ENCODE measurements around the gene ST8SIA5. TPM values are rescaled to one million over a fixed set of nuclear protein-coding genes. Genes with fewer than 3 reads are reported as not detected.

ST8SIA5 gene
- total and polyA plus RNA-seq, 2 of the 4 experiments (the other 2 are of a cell fraction) = 0.03 TPM; not detected in 1

DNA sequence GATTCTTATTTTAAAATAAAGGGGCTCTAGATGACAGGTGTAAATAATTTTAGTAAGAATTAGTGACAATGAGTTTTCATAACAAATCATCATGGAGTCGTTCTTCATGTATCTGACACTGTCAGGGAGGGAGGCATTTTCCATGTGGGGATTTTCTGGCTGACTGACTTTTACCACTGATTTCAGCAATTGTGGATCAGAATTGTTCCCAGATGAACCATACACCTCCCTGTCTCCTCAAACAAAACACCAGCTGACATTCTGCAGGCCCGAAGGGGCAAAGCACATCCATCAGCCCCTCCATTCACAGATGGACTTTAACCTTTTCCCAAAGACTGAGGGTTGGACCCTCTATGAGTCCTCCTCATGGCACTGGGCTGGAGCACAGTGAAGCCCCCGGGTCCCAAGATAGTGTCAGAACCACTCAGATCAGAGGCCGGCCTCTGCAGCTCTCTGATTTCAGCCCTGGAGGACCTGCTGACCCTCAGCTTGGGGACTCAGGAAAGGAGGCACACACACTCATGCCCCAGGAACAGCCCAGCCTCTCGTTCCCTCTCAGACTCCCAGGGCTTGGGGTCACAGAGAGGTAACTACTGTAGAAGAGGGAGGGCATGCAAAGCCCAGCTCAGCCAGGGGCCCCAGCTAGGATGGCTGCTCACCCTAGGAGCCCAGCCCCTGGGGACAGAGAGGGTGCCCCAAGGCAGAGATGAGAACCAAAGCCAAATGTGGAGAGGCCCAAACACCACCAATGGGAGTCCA lies 56.6 kb downstream of the ST8SIA5 start:
- H4K5ac ChIP-seq (ENCODE audit: low read depth, low read length) = no peak overlapping the region
- DNase-seq (no peak), ATAC-seq (ENCODE audit: low read depth) (no peak)
- no peak overlapping the region for H3K27ac ChIP-seq (ENCODE audit: insufficient read depth, low read length)
- H3K79me1 ChIP-seq (ENCODE audit: low read depth in 1 of 2, low read length in 2 of 2) = no peaks in the 10 kb centered on the region
- H3K4me1 ChIP-seq (ENCODE audit: control insufficient read depth, insufficient read depth, low read length) = no peaks in the 10 kb centered on the region
- intact Hi-C loops (cut with micrococcal nuclease) = no loop called here
- H2AK9ac ChIP-seq (replicated peaks; ENCODE audit: low read depth, low read length, poor library complexity) = no peak overlapping the region
- no peak overlapping the region for H3K9ac ChIP-seq (ENCODE audit: low read depth, low read length)
- in situ Hi-C loops (cut with MboI; ENCODE audit: low sequenced_read_pairs) = no loop called here
- H2BK20ac ChIP-seq (ENCODE audit: low read depth, low read length) = no peak overlapping the region
- BruUV-seq (replicated peaks) = no TSS peak
- 0% methylated on average over 1 of the region's 5 CpGs; no CpG with 5 or more reads in 1 of the 2 experiments for WGBS, 2 experiments (ENCODE audit: extremely low coverage in 2 of 2, insufficient read length in 1 of 2)
- no peak overlapping the region for H3K23ac ChIP-seq (ENCODE audit: low read depth, low read length)
- H3K18ac ChIP-seq (ENCODE audit: low read depth, low read length) = no peak overlapping the region
- H2BK15ac ChIP-seq (ENCODE audit: low read depth, low read length) = no peak overlapping the region
- no peak overlapping the region for H3K4ac ChIP-seq (ENCODE audit: low read depth, low read length)
- no peak overlapping the region for H2BK120ac ChIP-seq (ENCODE audit: low read depth, low read length)
- peaks cover 2% of the 10 kb centered on the region for H3K27me3 ChIP-seq (ENCODE audit: control insufficient read depth, insufficient read depth, low read length)
- H3K56ac ChIP-seq (ENCODE audit: extremely low read depth, insufficient read depth, low read length) = no peak overlapping the region
- no peak overlapping the region for H3K4me3 ChIP-seq (ENCODE audit: insufficient read depth, low read depth, low read length)
- no peaks in the 10 kb centered on the region for H3K36me3 ChIP-seq (ENCODE audit: control insufficient read depth, insufficient read depth, low read length)
- ChIA-PET CTCF (no interaction called here), POLR2A (ENCODE audit: unreplicated experiment) (no interaction called here)
- H3K14ac ChIP-seq (replicated peaks; ENCODE audit: low read depth, low read length) = no peak overlapping the region
- H2AFZ ChIP-seq (replicated peaks; ENCODE audit: low read length, poor library complexity) = no peak overlapping the region
- no peaks in the 10 kb centered on the region for H3K9me3 ChIP-seq (ENCODE audit: control insufficient read depth, insufficient read depth, low read length)
- H4K8ac ChIP-seq (ENCODE audit: low read depth in 2 of 2, low read length in 2 of 2) = no peak overlapping the region
- H2BK5ac ChIP-seq (ENCODE audit: low read depth, low read length, poor library complexity, severe bottlenecking) = no peak overlapping the region
- no peak for TF ChIP-seq MAFK (IDR thresholded peaks at IDR 0.05; ENCODE audit: low read depth, low read length)
- TF ChIP-seq NFE2L2 (IDR thresholded peaks at IDR 0.05; ENCODE audit: low read depth, low read length) = no peak
- no peak for TF ChIP-seq POLR2A (IDR thresholded peaks at IDR 0.05; ENCODE audit: low read depth, low read length)
- no peak for TF ChIP-seq BHLHE40 (IDR thresholded peaks at IDR 0.05; ENCODE audit: low read depth, low read length)
- TF ChIP-seq MAZ (IDR thresholded peaks at IDR 0.05; ENCODE audit: borderline replicate concordance, low read depth, low read length) = no peak
- no peak for TF ChIP-seq RCOR1 (IDR thresholded peaks at IDR 0.05; ENCODE audit: insufficient replicate concordance, low read length)
- TF ChIP-seq, protein P1, sequence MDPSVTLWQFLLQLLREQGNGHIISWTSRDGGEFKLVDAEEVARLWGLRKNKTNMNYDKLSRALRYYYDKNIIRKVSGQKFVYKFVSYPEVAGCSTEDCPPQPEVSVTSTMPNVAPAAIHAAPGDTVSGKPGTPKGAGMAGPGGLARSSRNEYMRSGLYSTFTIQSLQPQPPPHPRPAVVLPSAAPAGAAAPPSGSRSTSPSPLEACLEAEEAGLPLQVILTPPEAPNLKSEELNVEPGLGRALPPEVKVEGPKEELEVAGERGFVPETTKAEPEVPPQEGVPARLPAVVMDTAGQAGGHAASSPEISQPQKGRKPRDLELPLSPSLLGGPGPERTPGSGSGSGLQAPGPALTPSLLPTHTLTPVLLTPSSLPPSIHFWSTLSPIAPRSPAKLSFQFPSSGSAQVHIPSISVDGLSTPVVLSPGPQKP (IDR thresholded peaks at IDR 0.05; ENCODE audit: borderline replicate concordance, low read depth, low read length) = no peak
- no peaks in the 10 kb centered on the region for H3K9me1 ChIP-seq (ENCODE audit: insufficient read depth, low read length)
- dilution Hi-C loops (cut with HindIII; ENCODE audit: low sequenced_read_pairs, unreplicated experiment) = no loop called here
- H4K20me1 ChIP-seq (ENCODE audit: insufficient read depth, low read length) = no peaks in the 10 kb centered on the region
- H3K4me2 ChIP-seq (ENCODE audit: low read depth, low read length) = no peak overlapping the region
- no peak overlapping the region for H2AK5ac ChIP-seq (ENCODE audit: low read depth, low read length)
- H4K91ac ChIP-seq (ENCODE audit: insufficient read depth, low read depth, low read length) = no peak overlapping the region
